Stimulated activated CD4-positive, alpha-beta T cell treated with anti-CD3 and anti-CD28 coated beads, Interleukin-12 subunit alpha, Interleukin-12 subunit beta, amount 100 ng/mL, for 24 hours (primary cell): Measurements from ENCODE around the gene SMAD7.

Experiments
- DNase-seq, 2 experiments: peaks; one replicate each; pipeline ENCODE4 v3.0.0-alpha.2; 2020; ENCODE audit warnings: low read depth in 2 of 2

Gene SMAD7

GRCh38 chr18:48950536-48951447 is at the start of gene SMAD7:
TSS of gene SMAD7 (minus strand) at chr18:48950965. CDS start at chr18:48950424, 541 bp downstream.
- DNase-seq: no peak

- no peak for DNase-seq
Observed at GRCh38 chr18:48999569-48999968, 48.8 kb upstream of the SMAD7 start.

GRCh38 chr18:48997985-48998831 is 47.4 kb upstream of the SMAD7 start:
- no peak for DNase-seq

GRCh38 chr18:48997681-48997984 is 46.9 kb upstream of the SMAD7 start:
- no peak for DNase-seq

GRCh38 chr18:48996901-48997463 is 46.2 kb upstream of the SMAD7 start:
- DNase-seq: no peak

- DNase-seq: no peak
Observed at GRCh38 chr18:48996041-48996440, 45.3 kb upstream of the SMAD7 start.

- no peak for DNase-seq
Observed at GRCh38 chr18:48994926-48995835, 44.4 kb upstream of the SMAD7 start.

- no peak for DNase-seq
Observed at GRCh38 chr18:48994044-48994651, 43.4 kb upstream of the SMAD7 start.

GRCh38 chr18:48993586-48993985 is 42.8 kb upstream of the SMAD7 start:
- no peak for DNase-seq

- no peak for DNase-seq
Observed at GRCh38 chr18:48992791-48993555, 42.2 kb upstream of the SMAD7 start.

- no peak for DNase-seq
Observed at GRCh38 chr18:48992133-48992532, 41.4 kb upstream of the SMAD7 start.

GRCh38 chr18:48991676-48992075 is 40.9 kb upstream of the SMAD7 start:
- no peak for DNase-seq

GRCh38 chr18:48991319-48991660 is 40.5 kb upstream of the SMAD7 start:
- DNase-seq: no peak

- DNase-seq: no peak
Observed at GRCh38 chr18:48990481-48991318, 39.9 kb upstream of the SMAD7 start.

GRCh38 chr18:48989304-48990303 is 38.8 kb upstream of the SMAD7 start:
- DNase-seq: no peak

- no peak for DNase-seq
Observed at GRCh38 chr18:48988508-48989303, 37.9 kb upstream of the SMAD7 start.

- no peak for DNase-seq
Observed at GRCh38 chr18:48987821-48988220, 37.1 kb upstream of the SMAD7 start.
